DMS114 treated with DMSO at 0.1 percent for 48 hours (cell line): ENCODE measurements around the gene COPG2.
A peak's percentile ranks its signal among the peaks of the same experiment; 100 is the strongest.

Experiments used
- DNase-seq: peaks from one replicate; lab custom pipeline; 2025; ENCODE audit not compliant: unreplicated experiment; lab: John Stamatoyannopoulos, UW

COPG2 gene

DNA sequence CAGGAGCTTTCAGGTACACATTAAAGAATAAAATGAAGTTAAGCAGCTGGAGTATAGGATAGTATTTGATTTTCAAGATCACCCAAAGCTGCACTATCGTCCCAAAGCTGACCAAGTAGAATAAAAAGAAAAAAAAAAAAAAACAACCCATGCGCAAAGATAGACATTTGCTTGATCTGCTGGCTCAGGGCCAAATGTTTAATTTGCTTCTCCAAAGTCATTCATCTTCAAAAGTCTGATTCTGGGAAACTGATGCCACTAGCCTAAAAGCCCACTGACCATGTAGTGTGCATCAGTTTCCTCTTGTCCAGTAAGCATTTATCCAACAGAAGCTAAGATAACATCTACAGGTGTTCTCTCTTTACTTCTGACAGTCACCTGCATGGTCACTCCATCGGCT lies 162.2 kb downstream of the COPG2 start:
- DNase-seq, result no peak

DNA sequence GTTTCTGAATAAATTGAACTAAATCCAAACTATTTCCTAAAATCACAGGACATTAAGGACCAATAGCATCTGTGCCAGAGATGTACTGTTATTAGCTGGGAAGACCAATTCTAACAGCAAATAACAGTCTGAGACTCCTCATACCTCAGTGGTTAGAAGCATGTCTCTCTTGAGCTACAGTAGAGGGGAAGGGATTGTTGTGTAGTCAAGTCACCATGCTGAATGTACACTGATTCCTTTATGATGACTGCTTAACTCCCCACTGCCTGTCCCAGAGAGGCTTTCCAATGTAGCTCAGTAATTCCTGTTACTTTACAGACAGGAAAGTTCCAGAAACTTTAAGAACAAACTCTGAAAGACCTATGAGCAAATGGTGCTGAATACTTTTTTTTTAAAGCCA lies 162.8 kb downstream of the COPG2 start:
- no peak for DNase-seq

DNA sequence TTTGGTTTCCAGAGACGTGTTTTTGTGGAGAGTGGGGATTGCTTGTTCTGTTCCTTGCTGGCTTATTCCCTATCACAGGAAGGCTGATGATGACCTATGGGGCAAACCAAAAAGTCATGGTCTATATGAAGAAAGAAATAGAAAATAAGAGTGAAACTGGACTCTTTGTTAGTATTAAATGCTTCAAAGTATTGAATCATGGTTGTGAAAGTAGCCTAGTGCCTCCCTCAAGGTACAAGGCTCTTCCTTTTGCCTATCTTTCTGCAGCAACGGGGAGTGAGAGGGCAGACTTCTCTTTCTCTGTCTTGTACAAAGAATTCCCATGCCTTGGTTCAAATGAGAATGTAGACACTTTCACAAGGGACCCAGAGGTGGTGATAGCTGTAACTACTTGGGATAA lies 167.6 kb downstream of the COPG2 start:
- no peak for DNase-seq

DNA sequence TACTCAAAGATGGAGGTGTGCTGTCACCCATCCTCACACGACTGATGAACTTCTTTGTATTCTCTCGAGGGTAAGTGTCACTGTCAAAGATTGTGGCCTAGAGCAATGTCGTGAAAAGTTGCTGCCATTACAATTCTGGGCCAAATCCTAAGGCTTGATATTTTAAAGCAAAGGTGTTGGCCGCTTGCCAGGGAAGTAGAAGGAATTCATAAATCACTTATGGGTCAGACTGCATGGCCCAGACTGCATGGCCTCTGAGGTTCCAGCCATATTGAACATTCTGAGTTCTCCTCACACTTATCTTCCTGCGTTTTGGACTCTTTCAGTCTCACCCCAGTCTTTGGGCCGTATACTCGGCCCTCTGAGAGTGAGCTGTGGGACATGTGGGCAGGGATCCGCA lies 168.1 kb downstream of the COPG2 start:
- no peak for DNase-seq

DNA sequence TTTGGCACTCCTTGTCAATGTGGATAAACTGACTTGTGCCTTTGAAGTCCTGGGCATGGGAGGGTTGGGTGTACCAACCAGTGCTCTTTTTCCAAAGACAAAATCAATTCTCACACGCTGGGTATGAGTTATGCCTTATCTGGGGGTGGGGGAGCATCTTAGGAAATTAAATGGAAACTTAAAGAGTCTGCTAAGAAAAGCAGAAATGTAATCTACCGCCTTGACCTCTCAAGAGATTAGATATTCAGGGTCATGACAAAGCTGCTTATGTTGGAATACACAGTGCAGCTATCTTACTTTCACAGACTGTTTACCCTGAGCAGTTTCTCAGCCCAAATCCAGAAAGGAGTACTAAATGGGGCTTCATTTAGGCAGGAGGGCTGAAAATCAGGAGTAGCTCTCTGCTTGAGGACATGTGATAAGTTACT lies 174.1 kb downstream of the COPG2 start:
- no peak for DNase-seq

DNA sequence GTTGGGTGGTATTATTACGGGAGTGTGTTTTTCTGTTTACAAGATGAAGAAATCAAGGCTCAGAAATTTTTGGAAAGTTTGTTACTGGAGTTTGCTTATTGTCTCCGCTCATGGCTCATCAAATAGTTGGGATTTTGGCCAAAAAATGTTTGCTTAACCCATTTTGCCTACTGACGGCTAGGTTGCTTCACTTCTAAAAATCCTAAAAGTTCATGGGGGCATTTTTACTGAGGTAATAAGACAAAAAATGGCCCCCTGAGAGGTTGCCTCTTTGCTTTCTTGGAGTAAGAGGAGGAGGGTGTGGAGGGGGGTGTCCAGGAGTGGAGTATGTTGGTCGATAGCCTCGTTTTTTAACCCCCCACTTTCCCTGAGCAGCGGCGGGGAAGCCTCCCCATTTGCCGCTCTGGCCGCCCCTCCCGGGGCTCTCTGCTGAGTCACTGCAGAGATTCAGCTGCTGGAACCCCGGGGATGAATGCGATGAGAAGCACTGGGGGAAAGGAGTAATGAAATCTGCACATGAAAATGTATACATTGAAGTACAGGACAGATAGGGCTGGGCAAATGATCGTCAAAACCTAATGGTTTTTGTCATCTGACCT lies 175.2 kb downstream of the COPG2 start:
- no peak for DNase-seq

DNA sequence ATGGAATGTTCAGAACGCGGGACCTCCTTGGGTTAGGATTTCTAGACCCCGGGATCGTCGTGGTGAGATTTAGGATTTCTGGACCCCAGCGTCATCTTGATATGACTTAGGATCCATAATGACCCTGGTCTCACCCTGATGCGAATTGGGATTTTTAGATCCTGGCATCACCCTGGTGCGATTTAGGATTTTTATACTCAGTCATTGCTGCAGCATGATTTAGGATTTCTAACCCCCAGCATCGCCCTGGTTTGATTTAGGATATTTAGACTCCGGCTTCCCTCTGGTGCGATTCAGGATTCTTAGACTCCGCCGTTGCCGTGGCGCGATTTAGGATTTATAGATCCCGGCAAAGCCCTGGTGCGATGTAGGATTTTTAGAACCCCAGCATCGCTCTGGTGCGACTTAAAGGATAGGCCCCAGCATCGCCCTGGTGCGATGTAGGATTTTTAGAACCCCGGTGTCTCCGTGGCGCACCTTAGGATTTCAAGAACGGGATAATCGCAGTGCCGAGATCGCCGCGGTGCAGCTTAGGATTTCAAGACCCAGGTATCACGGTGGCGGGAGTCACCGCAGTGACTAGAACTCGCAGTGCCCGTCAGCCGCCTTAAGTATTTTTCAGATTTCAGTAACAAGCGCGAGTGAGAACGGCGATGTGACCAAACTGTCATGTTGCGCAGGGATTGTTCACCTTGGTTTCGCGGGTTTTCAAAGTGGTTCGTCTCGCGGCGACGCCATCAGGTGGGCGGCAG lies 175.8 kb downstream of the COPG2 start:
- no peak for DNase-seq

DNA sequence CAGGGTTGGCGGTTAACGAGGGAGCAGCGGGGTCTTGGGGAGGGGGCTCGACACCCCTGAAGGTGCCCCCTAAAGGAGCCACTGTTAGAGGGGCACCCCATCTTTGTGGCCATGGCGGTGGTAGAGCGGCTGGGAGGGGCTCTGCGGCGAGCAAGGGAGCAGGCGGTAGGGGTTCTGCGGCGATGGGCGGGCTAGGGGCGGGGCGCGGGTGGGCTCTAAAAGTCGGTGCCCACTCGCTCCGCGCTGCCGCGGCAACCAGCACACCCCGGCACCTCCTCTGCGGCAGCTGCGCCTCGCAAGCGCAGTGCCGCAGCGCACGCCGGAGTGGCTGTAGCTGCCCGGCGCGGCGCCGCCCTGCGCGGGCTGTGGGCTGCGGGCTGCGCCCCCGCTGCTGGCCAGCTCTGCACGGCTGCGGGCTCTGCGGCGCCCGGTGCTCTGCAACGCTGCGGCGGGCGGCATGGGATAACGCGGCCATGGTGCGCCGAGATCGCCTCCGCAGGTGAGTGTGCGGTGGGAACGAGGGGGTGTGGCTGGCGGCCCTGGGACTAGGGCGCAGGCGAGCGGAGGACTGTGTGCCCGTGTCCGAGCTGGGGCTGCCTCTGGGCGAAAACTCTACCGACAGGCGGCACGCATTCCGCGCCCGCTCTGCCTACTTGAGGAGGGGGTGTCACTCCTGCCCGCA lies 176.6 kb downstream of the COPG2 start, which contains the start of gene MEST:
Gene MEST, plus strand, starts transcription at position 245 of the 682 bp plus-strand sequence. Its CDS starts 229 bp downstream, at position 474.
- no peak for DNase-seq

DNA sequence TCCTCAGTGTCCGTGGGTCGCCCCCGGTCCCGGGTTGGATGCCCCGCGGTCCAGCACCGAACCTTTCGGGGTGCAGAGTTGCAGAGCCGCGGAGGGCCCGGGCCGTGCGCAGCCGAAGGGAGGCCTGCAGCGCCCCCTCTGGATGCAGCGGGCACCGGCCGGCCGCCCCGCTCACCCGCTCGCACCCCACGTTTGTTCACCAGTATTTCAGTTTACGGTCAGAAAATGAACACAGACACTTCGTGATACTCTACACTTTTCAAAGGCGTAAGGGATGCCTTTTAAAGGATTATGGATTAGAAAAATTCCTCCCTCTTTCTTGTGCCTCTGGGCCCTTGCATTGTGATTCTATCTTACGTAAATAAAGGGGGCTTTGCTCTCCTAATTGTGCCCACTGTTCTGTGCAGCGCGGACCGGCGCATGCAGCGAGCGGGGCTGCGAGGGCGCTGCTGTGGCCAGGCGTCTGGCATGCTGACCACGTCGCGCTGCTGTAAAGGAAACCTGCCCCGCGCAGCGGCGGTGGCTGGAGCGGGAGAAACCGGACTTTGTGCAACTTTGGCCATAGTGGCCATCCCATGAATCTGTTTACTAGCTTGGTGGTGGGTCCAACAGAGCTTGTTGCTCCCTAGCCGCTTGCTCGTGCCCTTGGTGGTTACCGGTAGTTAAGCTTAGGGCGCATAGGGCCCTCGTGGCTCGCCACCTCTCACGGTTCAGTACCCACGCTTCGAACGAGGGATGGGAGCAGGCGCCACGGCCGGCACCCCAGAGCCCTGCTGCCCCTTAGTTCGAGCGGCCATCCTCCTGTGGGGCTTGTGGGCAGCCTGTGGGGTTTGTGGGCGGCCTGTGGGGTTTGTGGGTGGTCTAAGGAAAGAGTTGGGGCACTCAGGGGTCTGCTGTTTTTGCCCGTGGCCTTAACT lies 177.4 kb downstream of the COPG2 start:
- peak; percentile 38 for DNase-seq

DNA sequence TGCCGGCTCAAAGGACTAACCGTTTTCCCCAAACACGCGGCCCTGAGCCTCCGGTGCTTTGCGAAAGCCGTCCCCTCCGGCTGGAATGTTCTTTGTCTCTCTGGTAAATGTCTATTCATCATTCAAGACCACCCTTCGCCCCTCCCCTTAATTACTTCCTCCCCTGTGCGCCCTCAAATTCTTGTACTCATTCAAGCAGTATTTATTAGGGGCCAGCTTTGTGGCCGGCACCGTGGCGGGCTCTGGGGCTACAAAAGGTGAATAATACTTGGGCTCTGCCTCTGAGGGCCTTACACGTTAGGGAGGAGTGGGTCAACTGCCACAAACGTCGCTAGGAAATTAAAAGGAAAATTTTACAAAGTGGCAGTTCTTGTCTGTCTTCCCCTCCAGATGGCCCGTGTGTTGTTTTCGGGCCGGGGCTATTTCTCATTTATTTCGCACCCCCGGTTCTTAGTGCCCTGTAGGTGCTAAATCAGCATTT lies 178.2 kb downstream of the COPG2 start:
- DNase-seq, result no peak

DNA sequence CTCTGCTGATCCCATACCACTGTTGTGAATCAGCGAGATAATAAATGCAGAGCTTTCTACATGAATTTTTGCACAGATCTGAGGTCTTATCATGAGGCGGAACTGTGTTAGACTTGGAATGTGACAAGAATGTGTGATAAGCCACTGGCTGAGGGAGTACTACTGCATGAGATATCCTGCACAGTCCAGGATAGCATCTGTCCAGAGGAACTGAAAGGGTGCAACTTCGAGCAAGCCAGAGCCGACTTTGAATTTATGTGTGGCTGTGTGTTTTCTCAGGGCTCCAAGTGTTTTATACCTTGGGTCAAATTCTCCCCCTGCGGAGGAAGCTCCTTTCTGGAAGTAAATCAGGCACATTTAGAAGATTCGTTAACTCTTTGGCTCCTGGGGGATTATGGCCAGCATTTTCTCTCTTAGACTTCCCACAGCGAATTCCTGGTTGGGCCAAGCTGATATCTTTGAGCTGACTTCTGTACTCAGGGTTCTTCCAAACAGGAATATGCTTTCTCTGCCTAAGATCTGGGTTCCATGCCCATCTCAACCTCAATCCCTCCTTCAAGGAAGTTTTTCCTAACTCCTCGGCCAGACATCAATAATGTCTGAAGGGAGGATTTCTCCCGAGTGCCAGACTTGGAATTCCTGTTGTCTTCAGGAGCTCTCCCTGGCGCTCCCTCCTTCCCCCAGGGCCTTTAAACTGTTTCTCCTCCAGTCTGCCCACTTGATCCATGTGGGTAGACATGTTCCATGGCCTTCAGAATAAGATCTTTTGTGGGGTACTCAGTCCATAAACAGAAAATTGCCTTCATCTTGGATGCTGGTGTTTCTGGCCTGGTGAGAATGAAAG lies 179.2 kb downstream of the COPG2 start:
- DNase-seq, result no peak

DNA sequence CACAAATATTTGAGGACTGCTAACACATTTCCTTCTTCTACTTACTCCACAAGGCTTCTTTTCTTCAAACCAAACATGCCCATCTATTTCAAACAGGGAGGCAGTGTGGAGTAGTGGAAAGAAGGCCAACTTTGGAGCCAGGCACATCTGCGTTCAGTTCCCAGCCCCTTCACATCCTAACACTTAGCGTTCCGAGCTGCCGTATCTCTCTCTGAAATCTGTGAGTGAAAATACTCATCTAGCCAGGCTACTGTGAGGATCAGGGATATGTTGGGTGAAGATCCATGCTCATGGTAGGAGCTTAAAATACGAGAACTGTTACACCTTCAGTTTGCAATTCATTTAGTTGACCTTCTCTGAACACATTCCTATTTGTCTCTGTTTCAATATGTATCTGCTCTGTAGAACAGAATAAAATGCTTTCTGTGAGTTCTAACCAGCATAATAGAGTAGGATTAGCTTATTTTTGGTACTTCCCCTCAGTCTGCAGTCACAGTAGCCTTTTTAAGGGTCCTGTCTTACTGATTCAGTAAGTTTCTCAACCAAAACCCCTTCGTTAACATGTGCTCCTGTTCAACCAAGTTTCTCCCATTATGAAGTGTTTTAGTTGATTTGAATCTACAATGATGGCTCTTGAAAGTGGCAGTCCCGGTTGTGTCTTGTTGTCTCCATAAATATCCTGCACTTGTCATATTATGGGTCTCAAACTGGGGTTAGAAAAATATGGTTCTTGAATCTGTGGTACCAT lies 180.0 kb downstream of the COPG2 start:
- no peak for DNase-seq

DNA sequence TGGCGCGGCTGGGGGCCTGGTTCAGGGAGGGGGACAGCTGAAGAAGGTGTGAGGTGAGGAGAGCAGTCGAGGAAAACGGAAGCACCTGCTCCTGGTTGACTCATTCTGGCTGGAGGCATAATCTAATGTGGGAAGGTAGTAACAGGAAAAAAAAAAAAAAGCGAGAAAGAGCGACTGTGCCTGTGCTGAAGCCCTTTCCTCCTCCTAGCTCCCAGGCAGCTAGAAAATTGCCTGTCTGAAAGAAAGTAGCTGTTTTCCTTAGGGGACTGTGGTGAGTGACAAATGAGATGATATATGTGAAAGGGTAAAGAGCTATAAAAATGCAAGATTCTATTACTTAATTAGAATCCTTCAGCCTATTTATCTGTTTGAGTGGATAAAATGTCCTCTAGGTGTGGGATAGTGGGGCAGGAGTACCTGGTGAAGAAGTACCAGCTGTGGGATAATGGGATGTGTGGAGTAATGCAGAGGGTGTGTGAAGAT lies 181.6 kb downstream of the COPG2 start:
- DNase-seq, result no peak

DNA sequence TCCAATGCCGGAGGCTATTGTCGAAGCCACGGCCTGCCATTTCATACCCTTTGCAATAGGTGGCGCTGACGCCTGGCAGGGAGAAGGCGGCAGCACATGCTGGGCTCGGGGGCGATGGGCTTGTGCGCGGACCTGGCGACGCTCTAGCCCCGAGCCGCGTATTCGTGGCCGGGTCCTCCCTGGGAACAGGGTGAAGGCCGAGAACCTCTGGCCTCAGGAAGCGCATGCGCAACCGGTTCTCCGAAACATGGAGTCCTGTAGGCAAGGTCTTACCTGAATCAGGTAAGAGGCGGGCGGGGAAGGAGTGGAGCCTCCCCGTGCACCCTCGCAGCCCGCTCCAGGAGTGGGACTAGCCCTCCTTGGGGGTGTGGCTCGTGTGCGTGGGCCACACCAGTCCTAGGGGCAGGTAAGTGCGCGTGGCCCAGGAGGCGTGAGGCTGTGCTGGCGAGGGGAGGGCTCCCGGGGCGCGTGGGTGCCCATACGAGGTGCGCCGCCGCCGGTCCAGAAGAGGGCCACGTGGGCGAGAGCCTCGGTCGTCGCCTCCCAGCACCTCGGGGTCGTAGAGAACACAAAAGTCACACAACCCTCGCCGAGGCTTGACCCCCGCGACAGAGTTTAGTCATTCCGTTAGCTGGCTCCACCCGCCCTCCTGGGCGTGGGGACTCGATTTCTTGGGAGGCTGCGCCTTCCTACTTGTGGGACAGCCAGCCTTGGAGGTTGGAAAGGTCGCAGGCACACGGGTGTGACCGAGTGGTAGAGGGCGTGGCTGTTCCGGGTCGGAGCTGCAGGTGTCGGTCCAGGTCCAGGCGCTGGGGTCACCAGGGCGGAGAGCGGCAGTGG lies 182.2 kb downstream of the COPG2 start:
- no peak for DNase-seq

DNA sequence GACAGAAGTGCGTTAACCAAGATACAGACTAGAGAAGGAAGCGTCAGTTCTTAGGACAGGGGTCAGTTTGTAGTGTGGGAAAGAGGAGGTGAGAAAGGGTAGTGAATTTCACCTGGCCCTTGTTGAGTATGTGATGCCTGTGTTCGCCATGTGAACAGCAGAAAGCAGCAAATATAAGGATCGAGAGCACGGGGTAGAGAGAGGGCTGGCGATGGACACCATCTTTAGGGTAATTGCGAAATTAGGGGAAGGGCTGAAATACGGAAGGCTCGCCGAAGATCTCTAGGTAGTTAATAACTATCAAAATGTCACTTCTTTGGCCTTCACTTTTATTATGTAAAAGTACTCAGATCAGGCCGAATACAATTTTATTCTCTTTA lies 182.8 kb downstream of the COPG2 start:
- DNase-seq, result no peak

DNA sequence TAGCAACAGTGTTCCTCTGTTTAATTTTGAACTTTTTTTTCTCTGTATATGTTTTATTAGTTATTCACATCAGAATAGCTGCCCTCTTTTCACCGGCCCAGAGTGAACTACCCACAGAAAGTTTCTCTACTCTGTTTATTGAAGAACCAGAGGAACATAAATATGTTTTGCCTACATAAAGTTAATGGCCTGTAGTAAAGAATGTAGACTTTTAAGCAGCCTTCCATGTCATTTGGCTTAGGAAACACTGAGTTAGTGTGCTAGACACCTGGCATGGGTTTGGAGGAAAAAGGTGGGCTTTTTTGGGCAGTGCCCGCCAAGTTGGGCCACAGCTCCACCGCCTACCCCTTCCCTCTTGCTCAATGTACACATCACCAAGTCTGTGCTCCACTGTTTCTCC lies 185.5 kb downstream of the COPG2 start:
- no peak for DNase-seq

DNA sequence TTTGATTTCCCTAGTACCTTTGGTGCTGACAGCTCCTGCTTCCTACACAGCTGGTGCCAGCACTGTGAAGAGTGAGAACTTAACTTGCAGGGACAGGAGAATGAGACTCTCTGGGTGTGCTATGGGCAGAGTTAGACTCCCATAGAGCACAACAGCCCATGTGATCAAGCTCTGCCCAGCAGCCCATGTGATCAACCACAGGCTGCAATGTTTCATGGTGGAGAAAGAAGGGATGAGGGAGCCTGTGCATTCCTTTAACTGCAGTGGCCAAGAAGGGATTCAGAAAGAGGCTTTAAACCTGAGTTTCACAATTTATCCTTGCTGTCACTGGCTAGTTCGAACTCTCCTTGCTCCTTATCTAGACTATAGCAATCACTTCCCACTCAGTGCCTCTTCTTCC lies 186.7 kb downstream of the COPG2 start:
- DNase-seq, result no peak

DNA sequence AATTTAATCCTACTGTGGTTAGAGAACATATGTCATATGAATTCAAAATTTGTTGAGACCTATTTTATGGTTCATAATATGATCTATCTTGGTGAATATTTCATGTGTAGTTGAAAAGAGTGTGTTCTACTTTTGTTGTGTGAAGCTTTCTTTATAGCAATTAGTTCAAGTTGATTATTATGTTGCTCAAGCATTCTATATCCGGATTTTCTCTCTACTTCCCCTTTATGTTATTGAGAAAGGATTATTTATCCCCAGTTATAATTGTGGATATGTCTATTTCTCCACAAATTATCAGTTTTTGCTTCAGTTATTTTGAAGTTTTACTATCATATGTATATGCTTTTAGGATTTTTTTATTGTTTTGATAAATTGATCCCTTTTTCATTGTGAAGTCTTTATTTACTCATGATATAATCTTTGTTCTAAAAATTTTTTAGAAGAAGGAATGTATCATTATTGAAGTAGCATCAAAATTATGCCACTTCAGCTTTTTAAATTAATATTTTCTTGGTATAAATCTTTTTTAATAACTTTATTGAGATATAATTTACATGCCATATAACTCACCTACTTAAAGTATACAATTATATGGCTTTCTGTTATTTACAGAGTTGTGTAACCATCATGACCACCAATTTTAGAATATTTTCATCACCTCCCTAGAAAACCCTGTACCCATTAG lies 188.7 kb downstream of the COPG2 start:
- DNase-seq, result no peak
